ENCODE results near the gene PPP1R14C. TPM values are rescaled to one million over a fixed set of nuclear protein-coding genes. Genes with fewer than 3 reads are reported as not detected.

The PPP1R14C gene
- total RNA-seq, 2 donors from 2014 or later = 0.26 to 0.33 TPM

DNA sequence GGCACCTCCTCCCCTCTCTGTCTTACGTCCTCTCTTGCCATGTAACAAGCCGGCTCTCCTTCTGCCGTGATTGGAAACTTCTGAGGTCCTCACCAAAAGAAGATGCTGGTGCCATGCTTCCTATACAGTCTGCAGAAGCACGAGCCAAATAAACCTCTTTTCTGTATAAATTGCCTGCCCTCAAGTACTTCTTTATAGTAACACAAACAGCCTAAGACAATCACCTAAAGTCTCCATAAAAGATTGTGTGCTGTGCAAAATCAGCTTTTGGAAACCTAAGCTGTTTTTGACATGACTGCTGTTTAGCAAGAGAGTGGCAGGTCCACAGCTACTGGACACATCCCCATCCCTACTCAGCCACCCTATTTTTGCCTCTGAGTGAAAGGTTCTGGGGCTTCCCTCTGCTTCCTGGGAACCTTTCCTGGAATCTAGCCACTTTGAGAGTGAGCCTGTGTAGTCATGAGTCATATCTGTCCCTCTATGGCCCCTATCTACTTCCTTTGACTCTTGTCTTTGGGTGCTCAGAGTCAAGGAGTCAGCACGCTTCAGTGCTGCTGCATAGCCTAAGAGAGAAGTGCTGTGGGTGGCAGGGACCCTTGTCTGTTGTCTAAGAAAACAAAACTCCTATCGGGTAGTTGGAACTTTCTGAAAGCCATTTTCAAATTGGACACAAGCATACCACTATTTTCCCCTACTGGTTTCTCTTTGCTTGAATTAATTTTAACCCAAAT lies 110.0 kb downstream of the PPP1R14C start:
- TF ChIP-seq CTCF (IDR thresholded peaks at IDR 0.05) (no peak), POLR2A (IDR thresholded peaks at IDR 0.05) (no peak)
- 84 to 90% methylated on average over 6 of the region's 6 CpGs for WGBS, 2 donors
- no peak overlapping the region for H3K4me3 ChIP-seq
- no peak for DNase-seq
- H3K27me3 ChIP-seq = no peaks in the 10 kb centered on the region
- intact Hi-C loops (cut with DNase I) = no loop called here
- H3K36me3 ChIP-seq (replicated peaks in 1 of 2; ENCODE audit: insufficient read depth in 1 of 2, low read depth in 2 of 2) = no peaks in the 10 kb centered on the region
- ATAC-seq = no peak
- H3K9me3 ChIP-seq = peaks cover 0 to 2% (median 0%) of the 10 kb centered on the region in 3 donors
- H3K27ac ChIP-seq = no peak overlapping the region
- H3K4me1 ChIP-seq = no peaks in the 10 kb centered on the region

DNA sequence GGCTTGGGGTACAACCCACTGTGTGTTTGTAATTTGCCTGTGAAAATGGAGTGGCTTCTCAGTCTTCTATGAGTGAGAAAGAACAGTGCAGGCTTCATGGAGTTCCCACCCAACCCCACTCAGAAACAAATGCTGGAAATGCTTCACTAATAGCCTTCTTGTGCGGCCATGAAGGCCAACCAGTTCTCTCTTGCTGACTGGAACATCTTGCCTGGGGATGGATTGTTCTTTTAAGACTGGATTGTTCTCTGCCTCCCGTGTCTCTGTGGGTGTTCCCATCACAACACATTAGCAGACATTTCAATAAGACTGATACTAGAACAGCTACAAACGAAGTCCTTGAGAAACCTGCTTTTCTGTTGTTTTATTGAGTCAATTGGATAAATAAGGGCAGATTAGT lies 110.6 kb downstream of the PPP1R14C start:
- no peak overlapping the region for H3K27ac ChIP-seq
- TF ChIP-seq POLR2A (IDR thresholded peaks at IDR 0.05) (no peak), CTCF (IDR thresholded peaks at IDR 0.05) (no peak)
- H3K4me3 ChIP-seq = no peak overlapping the region
- no peaks in the 10 kb centered on the region for H3K36me3 ChIP-seq (replicated peaks in 1 of 2; ENCODE audit: insufficient read depth in 1 of 2, low read depth in 2 of 2)
- H3K27me3 ChIP-seq = no peaks in the 10 kb centered on the region
- no peaks in the 10 kb centered on the region for H3K9me3 ChIP-seq
- intact Hi-C loops (cut with DNase I) = no loop called here
- ATAC-seq (no peak), DNase-seq (no peak)
- WGBS, 2 donors = 74 to 78% methylated on average over 3 of the region's 3 CpGs
- H3K4me1 ChIP-seq = no peaks in the 10 kb centered on the region

- ATAC-seq (no peak), DNase-seq (no peak)
- intact Hi-C loops (cut with DNase I) = no loop called here
- H3K36me3 ChIP-seq (replicated peaks in 1 of 2; ENCODE audit: insufficient read depth in 1 of 2, low read depth in 2 of 2) = no peaks in the 10 kb centered on the region
- TF ChIP-seq CTCF (IDR thresholded peaks at IDR 0.05) (no peak), POLR2A (IDR thresholded peaks at IDR 0.05) (no peak)
- H3K4me1 ChIP-seq = no peaks in the 10 kb centered on the region
- H3K27me3 ChIP-seq = no peaks in the 10 kb centered on the region
- H3K9me3 ChIP-seq = no peaks in the 10 kb centered on the region
- H3K27ac ChIP-seq = no peak overlapping the region
- H3K4me3 ChIP-seq = no peak overlapping the region
- 70 to 75% methylated on average over 4 of the region's 4 CpGs for WGBS, 2 donors
Observed at GRCh38 chr6:150254770-150255169, 111.9 kb downstream of the PPP1R14C start.

- no peaks in the 10 kb centered on the region for H3K4me1 ChIP-seq
- no peak overlapping the region for H3K4me3 ChIP-seq
- TF ChIP-seq POLR2A (IDR thresholded peaks at IDR 0.05) (no peak), CTCF (IDR thresholded peaks at IDR 0.05) (no peak)
- H3K36me3 ChIP-seq (replicated peaks in 1 of 2; ENCODE audit: insufficient read depth in 1 of 2, low read depth in 2 of 2) = no peaks in the 10 kb centered on the region
- intact Hi-C loops (cut with DNase I) = no loop called here
- no peaks in the 10 kb centered on the region for H3K27me3 ChIP-seq
- no peak for DNase-seq
- H3K9me3 ChIP-seq = no peaks in the 10 kb centered on the region
- H3K27ac ChIP-seq = no peak overlapping the region
- WGBS, 2 donors = 89 to 94% methylated on average over 9 of the region's 9 CpGs
- no peak for ATAC-seq
Observed at GRCh38 chr6:150255840-150256239, 113.0 kb downstream of the PPP1R14C start.

All from body of pancreas (tissue), 4 donors.